Spleen (tissue), 7 donors: ENCODE results near the gene PRKCE.

Experiments
- POLR2A ChIP-seq, 3 donors: fragments of 450-650 bp; IDR thresholded peaks; one replicate each; pipeline ENCODE4 v1.5.1; 2017; ENCODE audit warnings: antibody characterized with exemption in 3 of 3, mild to moderate bottlenecking in 1 of 3
- POLR2AphosphoS5 ChIP-seq, 3 donors: sonication (generic); formaldehyde crosslinking; IDR thresholded peaks; one replicate each; pipeline ENCODE4 v1.5.1; 2017; ENCODE audit warnings: antibody characterized with exemption in 3 of 3
- TF ChIP-seq, protein P1 (sequence below), 11 experiments: fragments of 200-600 bp in 7 of 11; fragments of 450-650 bp in 4 of 11; sonication (generic) in 4 of 11; IDR thresholded peaks in 8 of 11; conservative IDR thresholded peaks in 3 of 11; 1 replicate in 7 of 11; 2 replicates in 4 of 11; pipeline versions ENCODE4 v1.4.0 to v1.8.0; 2016 to 2021; ENCODE audit warnings: antibody characterized with exemption in 11 of 11, inconsistent platforms in 4 of 11, mild to moderate bottlenecking in 1 of 11
- donor health status: DM: no; HTN: no; CAD: no; lungs with moderate emphysema.
- donor health status: DM: no; HTN: no; CAD: no.
- donor health status: DM: no; HTN: no; CAD: no.

DNA sequence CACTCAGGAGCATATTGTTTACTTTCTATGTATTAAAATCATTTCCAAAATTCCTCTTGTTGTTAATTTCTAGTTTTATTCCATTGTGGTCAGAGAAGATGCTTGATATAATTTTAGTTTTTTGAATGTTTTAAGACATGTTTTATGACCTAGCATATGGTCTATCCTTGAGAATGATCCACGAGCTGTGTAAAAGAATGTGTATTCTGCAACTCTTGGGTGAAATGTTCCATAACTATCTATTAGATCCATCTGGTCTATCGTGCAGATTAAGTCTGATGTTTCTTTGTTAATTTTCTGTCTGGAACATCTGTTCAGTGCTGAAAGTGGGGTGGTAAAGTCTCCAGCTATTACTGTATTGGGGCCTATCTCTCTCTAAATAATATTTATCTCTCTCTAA lies 562.4 kb downstream of the PRKCE start:
- TF ChIP-seq, protein P1, sequence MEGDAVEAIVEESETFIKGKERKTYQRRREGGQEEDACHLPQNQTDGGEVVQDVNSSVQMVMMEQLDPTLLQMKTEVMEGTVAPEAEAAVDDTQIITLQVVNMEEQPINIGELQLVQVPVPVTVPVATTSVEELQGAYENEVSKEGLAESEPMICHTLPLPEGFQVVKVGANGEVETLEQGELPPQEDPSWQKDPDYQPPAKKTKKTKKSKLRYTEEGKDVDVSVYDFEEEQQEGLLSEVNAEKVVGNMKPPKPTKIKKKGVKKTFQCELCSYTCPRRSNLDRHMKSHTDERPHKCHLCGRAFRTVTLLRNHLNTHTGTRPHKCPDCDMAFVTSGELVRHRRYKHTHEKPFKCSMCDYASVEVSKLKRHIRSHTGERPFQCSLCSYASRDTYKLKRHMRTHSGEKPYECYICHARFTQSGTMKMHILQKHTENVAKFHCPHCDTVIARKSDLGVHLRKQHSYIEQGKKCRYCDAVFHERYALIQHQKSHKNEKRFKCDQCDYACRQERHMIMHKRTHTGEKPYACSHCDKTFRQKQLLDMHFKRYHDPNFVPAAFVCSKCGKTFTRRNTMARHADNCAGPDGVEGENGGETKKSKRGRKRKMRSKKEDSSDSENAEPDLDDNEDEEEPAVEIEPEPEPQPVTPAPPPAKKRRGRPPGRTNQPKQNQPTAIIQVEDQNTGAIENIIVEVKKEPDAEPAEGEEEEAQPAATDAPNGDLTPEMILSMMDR (IDR thresholded peaks at IDR 0.05 in 8 of 11, conservative IDR thresholded peaks at IDR 0.05 in 3 of 11): no peak
- TF ChIP-seq POLR2AphosphoS5 (IDR thresholded peaks at IDR 0.05): no peak
- TF ChIP-seq POLR2A (IDR thresholded peaks at IDR 0.05): no peak
